GM21576 (cell line): ENCODE data around the gene NENF.
"Not testable (repeated sequence)": the region's sequence is repeated elsewhere in the genome, so short reads cannot be mapped to it uniquely, and the experiment has no call there.

Experiments
- ATAC-seq: cut with Tn5 transposase; IDR thresholded peaks from one replicate; pipeline ENCODE4 v1.9.1; 2021; ENCODE audit warnings: mild to moderate bottlenecking, moderate library complexity; ENCODE audit not compliant: unreplicated experiment

Gene NENF

DNA sequence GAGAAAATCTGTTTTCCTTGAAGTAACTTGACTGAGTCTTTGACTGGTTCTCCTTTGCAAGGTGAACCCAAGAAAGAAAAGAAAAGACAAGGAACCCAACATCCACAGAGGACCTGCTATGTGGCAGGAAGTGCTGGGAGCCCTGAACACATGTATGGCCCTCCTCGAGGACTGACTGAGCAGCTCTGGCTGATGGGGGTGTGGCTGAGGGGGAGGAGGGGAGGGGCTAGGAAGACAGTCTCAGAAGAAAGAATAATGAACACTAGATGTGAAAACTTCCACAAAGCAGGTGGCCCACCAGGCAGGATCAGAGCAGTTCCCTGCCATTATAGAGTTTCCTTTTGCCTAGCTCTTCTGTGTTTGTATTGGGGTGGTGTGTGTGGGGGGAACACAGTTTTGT is 26.1 kb downstream of the NENF start:
- ATAC-seq: no peak

DNA sequence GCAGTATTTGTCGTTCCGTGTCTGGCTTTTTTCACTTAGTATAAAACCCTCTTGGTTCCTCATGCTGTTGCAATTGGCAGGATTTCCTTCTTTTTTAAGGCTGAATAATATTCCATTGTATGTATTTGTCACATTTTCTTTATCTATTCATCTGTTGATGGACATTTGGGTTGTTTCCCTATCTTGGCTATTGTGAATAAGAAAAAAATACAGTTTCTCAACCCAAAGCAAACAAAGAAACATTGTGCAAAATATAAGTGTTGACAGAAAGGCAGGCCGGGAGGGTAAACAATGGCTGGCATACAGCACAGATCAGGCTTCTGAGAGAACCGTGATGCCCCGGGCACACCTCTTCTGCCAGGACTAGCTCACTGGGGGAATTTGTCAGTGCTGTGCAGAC is 26.9 kb downstream of the NENF start:
- ATAC-seq: no peak

DNA sequence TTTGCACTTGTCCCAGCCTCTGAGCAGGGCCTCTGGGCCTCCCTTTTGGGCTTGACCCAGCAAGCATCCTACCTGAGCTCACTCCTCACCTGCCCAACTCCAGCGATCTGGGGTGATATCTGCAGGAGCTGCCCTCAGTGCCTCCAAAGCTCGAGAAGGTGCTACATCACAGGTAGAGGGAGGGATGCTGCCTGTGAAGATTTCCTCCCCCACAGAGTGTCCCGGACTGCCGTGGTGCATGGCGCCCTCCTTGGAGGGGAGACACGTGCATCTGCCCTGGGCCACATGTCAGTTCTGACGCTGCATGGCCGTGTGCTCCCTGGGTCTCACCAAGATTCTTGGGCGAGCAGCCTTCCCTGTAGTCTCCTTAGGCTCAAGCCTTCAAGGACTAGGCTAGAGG is 27.7 kb downstream of the NENF start:
- no peak for ATAC-seq

DNA sequence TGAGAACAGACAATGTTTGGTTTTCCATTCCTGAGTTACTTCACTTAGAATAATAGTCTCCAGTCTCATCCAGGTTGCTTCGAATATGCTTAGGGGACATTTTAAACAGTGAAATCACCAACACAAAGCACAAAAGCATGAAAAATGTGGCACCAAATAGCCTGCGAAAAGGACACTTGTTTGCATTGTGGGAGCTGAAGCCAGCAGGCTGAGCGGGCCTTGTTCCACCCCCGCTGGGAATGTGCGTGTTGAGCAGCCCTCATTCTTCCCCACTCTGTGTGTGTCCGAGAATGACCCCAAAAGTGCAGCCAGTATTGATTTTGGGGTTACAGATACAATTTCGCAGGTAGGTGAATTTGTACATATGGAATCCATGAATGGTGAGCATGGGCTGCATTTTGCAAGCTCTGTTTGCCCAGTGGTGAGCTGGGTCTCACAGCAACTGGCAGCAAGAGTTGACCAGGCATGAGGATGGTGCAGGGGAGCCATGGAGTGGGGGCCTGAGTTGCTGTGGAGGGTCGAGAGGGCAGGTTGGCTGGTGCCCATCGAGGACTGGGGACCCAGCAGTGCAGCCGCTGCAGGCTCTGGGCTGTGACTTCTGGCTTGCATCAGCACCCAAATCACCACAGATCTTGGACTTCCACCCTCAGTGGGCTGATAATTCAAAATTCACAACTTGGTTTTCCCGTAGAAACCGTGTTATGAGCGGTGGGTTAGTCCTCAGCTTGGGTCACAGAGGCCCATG is 29.4 kb downstream of the NENF start:
- ATAC-seq: no peak

DNA sequence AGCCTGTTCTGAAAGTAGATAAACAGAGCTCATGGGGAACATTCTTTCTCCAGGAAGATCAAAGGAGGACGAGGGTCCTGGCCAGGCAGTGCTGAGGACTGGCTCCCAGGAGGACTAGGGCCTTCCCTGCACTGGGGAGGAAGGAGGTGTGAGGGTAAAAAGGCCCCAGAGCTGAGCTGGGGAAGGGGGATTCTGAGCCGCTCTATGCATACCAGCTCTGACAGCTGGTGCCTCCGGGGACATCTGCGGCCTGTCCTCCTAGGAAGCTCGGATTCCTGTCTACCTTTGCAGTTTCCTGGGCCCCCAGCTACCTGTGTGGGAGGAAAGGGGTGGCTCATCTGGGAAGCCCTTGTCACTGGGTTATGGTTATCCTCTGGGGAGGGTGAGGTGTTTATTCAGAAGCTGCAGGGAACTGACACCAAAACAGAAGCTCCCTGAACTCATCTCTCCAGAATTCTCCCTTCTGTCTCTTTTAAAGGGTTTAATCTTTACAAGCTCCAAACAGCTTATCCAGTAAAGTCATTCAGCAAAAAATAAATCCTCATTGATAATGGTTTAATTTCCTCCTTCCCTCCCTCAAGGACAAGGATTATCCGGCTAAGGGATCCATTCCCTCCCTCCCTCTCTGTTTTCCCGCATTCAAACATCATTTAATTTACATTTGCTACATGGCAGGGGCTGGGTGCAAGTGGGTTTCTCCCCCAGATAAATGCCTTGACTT is 31.0 kb downstream of the NENF start:
- no peak for ATAC-seq

DNA sequence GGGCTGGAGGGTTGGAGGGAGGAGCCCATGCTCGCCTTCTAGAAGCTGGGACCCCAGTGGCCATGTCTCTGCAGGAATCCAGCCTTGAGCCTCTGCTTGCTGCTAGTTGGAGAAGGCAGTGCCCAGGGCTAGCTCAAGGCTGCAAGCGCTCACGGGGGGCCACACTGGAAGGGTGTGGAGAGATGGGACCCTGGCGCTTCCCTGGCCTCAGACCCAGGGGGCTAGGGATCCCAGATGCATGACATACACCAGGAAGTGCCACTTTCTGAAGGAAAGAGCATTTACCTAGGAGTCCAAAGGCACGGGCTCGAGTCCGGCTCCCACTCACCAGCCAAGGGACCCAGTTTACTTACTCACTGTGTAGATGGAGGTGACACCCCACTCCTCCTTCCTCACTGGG is 32.6 kb downstream of the NENF start:
- no peak for ATAC-seq

DNA sequence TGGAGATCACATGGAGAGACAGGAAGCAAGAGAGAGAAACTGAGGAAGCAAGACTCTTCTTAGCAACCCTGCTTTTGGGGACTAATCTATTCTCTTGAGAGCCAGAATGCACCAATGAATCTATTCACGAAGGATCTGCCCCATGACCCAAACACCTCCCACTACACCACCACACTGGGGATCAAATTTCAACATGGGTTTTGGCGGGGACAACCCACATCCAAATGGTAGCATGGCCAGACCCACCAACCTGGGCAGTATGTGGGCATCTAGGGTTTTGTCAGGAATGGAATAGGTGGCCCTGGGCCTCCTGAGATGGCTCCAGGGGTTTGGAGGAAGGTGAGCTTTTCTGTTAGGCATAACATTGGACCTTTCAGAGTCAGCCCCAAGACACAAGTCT is 33.7 kb downstream of the NENF start:
- no peak for ATAC-seq

DNA sequence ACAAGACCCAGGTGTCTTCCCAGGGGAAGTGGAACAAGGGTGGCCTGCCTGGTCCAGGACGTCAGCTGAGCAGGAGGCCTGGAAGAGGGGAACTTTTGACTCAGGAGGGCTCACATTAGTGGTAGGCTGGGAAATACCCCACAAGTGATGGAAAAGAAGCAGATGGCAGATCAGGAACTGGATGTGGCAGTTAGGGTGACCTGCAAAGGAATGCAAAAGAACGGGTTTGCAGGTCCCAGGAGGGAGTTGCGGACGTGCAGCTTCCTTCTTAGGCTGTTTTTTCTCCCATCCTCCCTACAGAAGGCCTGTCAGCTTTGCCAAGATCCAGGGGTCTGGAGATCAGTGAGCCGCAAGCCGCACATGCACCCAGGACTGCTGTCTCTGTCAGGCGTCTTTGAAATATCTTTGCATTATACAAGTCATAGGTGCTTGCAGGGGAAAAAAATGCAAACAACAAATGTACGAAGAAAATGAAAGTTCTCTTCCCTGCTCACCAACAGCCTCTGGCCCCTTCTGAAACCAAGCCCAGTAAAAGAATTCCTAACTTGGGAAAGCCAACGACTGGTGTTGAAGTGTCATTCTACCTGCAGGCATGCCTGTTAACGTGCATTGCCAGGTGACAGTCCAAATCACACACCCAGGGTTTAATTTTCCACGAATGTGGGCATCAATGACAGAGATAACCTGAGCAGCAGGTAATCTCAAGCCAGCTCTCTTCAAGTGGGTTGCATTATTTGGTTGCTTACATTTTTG is 34.4 kb downstream of the NENF start:
- no peak for ATAC-seq

DNA sequence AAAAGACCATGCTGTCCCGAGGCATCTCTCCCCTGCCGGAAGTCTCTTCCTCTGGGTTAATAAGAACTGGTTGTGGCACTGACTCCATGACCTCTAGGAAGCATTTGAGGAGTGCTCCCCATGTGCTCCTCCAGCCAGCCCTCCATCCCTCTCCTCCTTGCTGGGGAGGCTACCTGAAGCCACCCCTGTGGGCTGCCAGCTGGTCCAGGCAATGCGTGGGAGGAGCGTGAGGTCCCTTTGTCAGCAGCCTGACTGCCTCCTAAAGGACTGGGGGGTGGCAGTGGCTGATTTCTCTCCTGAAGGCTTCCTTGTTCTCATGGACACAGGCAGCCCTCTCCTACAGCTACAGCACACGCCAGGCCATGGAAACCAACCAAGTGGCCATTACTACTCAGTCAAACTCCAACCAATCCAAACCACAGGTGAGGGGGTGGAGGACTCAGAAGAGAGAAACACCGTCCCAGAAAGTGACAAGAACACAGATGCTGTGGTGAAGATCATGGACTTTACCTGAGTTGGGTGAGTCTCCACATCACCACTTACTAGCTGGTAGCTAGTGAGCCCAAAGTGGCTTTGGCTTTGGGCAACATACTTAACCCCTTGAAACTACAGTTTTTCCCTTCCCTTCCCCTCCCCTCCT is 35.2 kb downstream of the NENF start:
- ATAC-seq: no peak

DNA sequence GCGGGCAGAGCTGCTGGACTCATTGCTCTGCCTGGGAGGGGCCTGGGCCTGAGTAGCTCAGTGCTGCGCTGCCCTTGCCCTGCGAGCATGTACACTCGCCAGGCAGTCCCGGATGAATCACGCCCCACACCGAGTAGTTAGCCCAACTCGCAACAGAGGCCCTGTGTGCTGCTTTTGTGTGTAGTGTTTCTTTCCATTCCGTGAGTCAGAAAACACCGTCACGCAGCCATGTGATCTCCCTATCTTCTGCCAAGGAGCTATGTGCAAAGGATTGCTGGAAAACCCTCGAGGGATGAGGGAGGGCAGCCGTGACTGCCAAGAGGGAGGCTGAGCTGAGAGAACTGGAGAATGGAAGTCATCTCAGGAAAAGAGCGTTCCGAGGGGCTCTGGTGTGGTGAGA is 37.3 kb downstream of the NENF start:
- no peak for ATAC-seq

DNA sequence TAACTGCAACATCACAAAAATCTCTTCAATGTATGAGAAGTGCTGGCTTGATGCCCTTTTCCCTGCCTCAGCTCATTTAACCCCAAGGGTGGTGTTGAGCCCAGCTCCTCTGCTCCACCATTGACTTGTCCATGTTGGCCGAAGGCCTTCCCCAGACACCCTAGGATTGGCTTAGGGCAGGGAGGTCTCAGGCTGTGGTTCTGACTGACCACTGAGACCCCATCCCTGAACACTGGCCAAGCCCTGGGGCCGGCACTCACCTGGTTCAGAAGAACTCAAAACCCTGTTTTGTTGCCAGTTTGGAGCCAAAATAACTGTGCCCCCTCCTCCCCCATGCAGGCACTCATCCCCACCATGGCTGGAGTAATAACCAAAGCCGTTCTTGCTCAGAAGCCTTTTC is 38.6 kb downstream of the NENF start:
- no peak for ATAC-seq

DNA sequence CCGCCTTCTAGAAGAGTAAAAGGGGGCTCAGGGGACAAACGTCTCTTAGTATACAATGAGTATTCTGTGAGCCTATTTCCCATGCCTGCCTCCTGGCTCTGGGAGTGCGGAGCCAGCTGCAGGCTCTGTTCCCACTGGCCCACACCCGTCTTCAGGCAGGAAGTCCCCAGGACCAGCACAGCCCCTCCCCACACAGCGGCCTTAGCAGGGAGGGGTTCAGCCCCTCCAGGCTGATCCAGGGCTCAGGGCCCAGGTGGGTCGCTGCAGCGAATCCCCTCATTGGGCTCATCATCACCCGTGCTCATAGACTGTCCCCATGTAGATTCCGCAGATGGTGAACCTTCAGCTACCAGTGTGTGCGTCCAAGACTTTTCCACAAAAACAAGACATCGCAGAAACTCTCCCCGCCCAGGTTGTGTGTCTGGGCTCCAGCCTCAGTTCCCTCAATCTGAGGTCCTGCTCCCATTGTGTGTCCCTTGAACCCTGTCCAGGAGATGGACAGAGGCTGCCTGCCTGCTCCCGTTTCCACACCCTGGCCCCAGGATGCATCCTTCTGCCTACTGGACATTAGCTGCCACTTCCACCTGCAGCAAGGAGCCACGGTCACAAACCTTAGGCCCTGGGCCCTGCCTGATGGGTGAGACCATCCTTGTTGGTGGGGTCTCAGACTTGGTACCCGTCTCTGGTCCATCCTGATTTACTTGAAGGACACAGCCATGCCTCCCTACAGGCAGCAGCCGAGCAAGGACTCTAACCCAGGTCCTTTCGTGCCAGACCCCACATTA is 39.4 kb downstream of the NENF start:
- no peak for ATAC-seq

DNA sequence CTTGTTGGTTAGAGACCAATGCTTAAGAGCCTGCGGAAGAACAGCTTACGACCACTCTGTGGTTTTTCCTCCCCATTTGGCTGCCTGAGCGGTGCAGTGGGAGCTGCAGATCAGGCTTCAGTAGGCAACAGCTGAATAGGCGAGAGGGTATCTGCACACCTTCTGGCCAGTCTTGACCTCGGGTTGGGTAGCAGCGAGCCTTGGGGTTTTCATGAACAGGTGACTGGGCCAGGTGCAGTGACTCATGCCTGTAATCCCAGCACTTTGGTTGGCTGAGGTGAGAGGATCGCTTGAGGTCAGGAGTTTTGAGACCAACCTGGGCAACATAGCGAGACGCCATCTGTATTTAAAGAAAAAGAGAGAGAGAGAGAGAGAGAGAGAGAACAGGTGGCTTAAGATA is 41.0 kb downstream of the NENF start:
- ATAC-seq: no peak

DNA sequence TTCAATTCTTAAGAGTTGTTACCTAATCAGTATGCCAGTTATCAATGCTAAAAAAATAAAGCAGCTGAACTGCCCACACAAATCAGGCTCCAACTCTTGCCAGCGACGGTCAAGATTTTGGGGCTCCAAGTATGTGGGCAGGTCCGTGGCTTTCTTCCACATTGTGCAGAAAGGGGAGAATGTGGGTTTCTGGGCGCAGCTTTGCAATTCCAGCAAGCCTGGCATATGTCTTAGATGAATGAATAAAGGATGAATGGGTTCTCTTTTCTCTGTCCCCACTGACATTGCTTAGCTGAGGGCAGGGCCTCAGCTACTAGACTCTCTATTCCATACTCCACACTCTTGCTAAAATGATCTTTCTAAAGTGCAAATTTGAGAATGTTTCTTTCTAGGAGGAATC is 42.4 kb downstream of the NENF start:
- no peak for ATAC-seq

DNA sequence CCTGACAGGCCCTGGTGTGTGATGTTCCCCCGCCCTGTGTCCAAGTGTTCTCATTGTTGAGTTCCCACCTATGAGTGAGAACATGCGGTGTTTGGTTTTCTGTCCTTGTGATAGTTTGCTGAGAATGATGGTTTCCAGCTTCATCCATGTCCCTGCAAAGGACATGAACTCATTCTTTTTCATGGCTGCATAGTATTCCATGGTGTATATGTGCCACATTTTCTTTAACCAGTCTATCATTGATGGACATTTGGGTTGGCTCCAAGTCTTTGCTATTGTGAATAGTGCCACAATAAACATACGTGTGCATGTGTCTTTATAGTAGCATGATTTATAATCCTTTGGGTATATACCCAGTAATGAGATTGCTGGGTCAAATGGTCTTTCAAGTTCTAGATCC is 43.1 kb downstream of the NENF start:
- ATAC-seq: not testable (repeated sequence)

DNA sequence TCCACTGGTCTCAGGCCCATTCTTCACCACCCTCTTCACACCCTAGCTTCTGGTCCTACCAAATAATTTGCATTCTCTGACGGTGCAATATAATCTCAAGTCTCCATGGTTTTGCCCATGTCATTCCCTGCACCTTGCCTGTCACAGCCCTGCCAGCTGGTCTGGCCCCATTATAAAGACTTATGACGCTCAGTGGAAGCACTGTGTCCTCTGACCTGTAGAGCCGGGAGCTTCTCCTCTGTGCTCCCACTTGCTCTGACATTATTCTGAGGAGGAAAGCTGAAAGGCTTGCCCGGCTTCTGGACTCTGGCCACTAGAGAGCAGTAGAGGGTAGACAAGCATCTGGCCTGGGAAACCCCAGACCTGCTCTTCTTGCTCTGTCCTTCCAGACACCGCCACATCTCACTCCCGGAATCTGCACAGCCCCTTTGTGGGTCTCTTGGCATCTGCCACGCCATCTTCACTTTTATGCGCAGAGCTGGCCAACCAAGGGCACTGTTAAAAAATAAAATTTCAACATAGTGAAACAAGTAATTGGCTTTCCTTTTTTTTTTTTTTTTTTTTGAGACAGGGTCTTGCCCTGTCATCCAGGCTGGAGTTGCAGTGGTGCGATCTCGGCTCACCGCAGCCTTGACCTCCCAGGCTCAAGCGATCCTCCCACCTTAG is 44.4 kb downstream of the NENF start:
- ATAC-seq: peak; percentile 95

DNA sequence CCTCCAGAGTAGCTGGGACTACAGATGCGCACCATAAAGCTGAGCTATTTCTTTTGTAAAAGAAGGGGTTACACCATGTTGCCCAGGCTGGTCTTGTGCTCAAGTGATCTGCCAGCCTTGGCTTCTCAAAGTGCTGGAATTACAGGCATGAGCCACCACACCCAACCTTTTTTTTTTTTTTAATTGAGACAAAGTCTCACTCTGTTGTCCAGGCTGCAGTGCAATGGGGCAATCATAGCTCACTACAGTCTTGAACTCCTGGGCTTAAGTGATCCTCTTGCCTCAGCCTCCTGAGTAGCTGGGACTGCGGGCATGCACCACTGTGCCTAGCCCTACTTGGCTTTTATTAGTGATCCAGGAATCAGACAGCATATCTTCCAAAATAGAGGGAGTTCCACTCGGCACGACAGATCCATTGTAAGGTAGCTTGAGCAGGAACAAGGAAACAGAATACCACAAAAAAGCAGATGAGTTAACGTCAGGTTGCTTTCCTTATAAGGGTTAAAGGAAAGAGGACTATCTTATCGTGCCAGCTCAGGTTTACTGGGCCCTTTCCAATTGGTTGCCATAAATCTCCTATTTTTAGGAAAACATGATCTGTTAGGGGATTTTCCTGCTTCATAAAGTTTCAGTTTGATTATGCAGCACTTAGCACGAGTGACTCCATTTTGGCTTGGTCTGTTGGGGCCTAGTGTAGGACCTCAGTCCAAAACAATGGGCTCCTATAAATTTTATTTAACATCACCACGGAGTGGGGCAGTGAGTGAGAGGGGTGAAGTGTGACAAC is 45.2 kb downstream of the NENF start:
- no peak for ATAC-seq

DNA sequence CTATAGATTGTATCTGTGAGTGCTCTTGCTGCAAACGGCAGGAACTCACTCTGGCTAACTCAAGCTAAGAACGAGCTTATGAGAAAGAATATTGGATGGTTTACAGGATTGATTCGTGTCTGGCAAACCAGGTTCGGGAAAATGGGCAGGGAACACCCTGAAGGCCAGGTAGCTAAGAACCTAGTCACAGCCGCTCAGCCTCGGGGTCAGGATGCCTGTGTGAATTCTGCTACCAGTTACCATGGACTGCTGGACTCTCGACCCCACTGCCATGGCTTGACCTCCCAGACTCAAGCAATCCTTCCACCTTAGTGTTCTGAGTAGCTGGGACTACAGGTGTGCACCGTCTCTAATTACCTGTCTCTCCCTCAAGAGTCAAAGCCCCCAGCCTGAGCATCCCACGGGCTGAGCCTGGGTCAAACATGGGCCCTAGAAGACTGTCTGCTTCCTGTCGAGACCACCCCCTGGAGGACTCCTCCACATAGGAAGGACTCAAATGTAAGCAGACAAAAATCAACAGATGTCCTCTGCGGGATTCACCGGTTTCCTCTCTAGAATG is 45.8 kb downstream of the NENF start:
- no peak for ATAC-seq

DNA sequence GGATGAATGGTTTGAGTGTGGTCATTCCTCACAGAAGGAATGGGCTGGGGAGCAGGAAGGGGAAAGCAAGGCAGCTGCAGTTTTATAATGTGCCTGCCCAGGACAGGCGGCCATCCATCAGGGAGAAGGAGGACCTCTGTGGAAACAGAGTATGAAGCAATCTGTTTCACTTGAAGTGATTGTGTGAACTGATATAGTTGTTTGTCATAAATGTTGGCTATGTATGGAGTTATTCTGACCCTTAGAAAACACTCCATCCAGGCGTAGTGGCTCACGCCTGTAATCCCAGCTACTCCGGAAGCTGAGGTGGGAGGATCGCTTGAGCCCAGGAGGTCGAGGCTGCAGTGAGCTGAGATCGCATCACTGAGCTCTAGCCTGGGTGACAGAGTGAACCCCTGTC is 46.5 kb downstream of the NENF start:
- no peak for ATAC-seq
